ENCODE measurements around the gene YY1. TPM values are rescaled to one million over a fixed set of nuclear protein-coding genes. Genes with fewer than 3 reads are reported as not detected.

The YY1 gene
- total RNA-seq, 1 donor from 2014 or later, result 89.0 TPM

DNA sequence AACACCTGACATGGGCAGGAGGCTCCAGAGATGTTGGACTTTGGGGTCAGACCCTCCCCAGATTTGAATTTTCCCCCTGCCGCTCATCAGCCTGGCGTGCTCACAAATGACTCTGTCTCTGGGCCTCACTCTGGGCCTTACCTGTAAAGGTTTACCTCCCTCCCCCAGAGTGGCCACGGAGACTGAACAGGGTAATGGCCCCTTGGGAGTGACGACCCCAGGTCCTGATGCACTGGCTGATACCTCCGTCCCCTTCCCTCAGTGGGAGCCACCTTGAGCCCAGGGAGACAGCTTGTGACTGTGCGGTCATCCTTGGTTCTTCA, 60.3 kb downstream of the YY1 start:
- no peak for DNase-seq (ENCODE audit: low spot score in 2 of 2, unreplicated experiment in 2 of 2)
- peaks cover 1% of the 10 kb centered on the region for H3K36me3 Mint-ChIP-seq
- no peaks in the 10 kb centered on the region for H3K9me3 Mint-ChIP-seq
- no peak overlapping the region for H3K27ac Mint-ChIP-seq
- no peaks in the 10 kb centered on the region for H3K27me3 Mint-ChIP-seq (ENCODE audit: low read depth)
- H3K4me1 Mint-ChIP-seq, result no peaks in the 10 kb centered on the region
- H3K4me3 Mint-ChIP-seq, result no peak overlapping the region
- TF ChIP-seq CTCF (IDR thresholded peaks at IDR 0.05; ENCODE audit: unreplicated experiment), result no peak

GRCh38 chr14:100302616-100303015, 63.7 kb downstream of the YY1 start:
- no peak for TF ChIP-seq CTCF (IDR thresholded peaks at IDR 0.05; ENCODE audit: unreplicated experiment)
- Mint-ChIP-seq H3K27ac (no peak overlapping the region), H3K36me3 (peaks cover 1% of the 10 kb centered on the region), H3K4me3 (no peak overlapping the region), H3K9me3 (no peaks in the 10 kb centered on the region), H3K4me1 (peaks cover 15% of the 10 kb centered on the region), H3K27me3 (ENCODE audit: low read depth) (no peaks in the 10 kb centered on the region)
- DNase-seq (ENCODE audit: low spot score in 2 of 2, unreplicated experiment in 2 of 2), result no peak

- Mint-ChIP-seq H3K27ac (no peak overlapping the region), H3K4me3 (no peak overlapping the region), H3K27me3 (ENCODE audit: low read depth) (no peaks in the 10 kb centered on the region), H3K36me3 (peaks cover 1% of the 10 kb centered on the region), H3K4me1 (peaks cover 20% of the 10 kb centered on the region), H3K9me3 (no peaks in the 10 kb centered on the region)
- peak; percentile 30 for TF ChIP-seq CTCF (IDR thresholded peaks at IDR 0.05; ENCODE audit: unreplicated experiment)
- no peak for DNase-seq (ENCODE audit: low spot score in 2 of 2, unreplicated experiment in 2 of 2)
Observed at GRCh38 chr14:100303179-100303578, 64.2 kb downstream of the YY1 start.

GRCh38 chr14:100303925-100304324, 65.0 kb downstream of the YY1 start:
- Mint-ChIP-seq H3K36me3 (peaks cover 1% of the 10 kb centered on the region), H3K27me3 (ENCODE audit: low read depth) (no peaks in the 10 kb centered on the region), H3K9me3 (no peaks in the 10 kb centered on the region), H3K27ac (no peak overlapping the region), H3K4me1 (peaks cover 23% of the 10 kb centered on the region), H3K4me3 (no peak overlapping the region)
- DNase-seq (ENCODE audit: low spot score in 2 of 2, unreplicated experiment in 2 of 2), result no peak
- no peak for TF ChIP-seq CTCF (IDR thresholded peaks at IDR 0.05; ENCODE audit: unreplicated experiment)

- peak in 1 of 2 experiments; percentile 55 for DNase-seq (ENCODE audit: low spot score in 2 of 2, unreplicated experiment in 2 of 2)
- no peak for TF ChIP-seq CTCF (IDR thresholded peaks at IDR 0.05; ENCODE audit: unreplicated experiment)
- Mint-ChIP-seq H3K4me3 (peak overlapping the region; percentile 77), H3K9me3 (no peaks in the 10 kb centered on the region), H3K36me3 (peaks cover 1% of the 10 kb centered on the region), H3K27ac (peak overlapping the region; percentile 82), H3K27me3 (ENCODE audit: low read depth) (no peaks in the 10 kb centered on the region), H3K4me1 (peaks cover 23% of the 10 kb centered on the region)
Observed at GRCh38 chr14:100304825-100305323, 65.9 kb downstream of the YY1 start.

Data from mesothelial cell of epicardium (in vitro differentiated cells).